HTERT RPE-1 (cell line): ENCODE data around the gene LDLR.
"Not testable (repeated sequence)": the region's sequence is repeated elsewhere in the genome, so short reads cannot be mapped to it uniquely, and the experiment has no call there.

Experiments
- in situ Hi-C: fragments of 300-500 bp; cut with MboI; formaldehyde crosslinking; loops from 4 replicates; pipeline ENCODE4 v1.14.3; 2020; ENCODE audit warnings: low sequenced_read_pairs

The LDLR gene

GRCh38 chr19:11169896-11170678 lies 80.8 kb downstream of the LDLR start:
- in situ Hi-C loops = no loop called here

GRCh38 chr19:11171144-11171543 lies 81.9 kb downstream of the LDLR start:
- in situ Hi-C loops = no loop called here

GRCh38 chr19:11172576-11172975 lies 83.3 kb downstream of the LDLR start:
- in situ Hi-C loops = no loop called here

- in situ Hi-C loops = no loop called here
Observed at GRCh38 chr19:11173516-11174155, 84.4 kb downstream of the LDLR start.

GRCh38 chr19:11174336-11174735 lies 85.1 kb downstream of the LDLR start:
- in situ Hi-C loops = no loop called here

- in situ Hi-C loops = no loop called here
Observed at GRCh38 chr19:11175920-11176319, 86.7 kb downstream of the LDLR start.

GRCh38 chr19:11176466-11177193 lies 87.4 kb downstream of the LDLR start:
- in situ Hi-C loops = no loop called here

GRCh38 chr19:11177592-11177991 lies 88.3 kb downstream of the LDLR start:
- in situ Hi-C loops = no loop called here

GRCh38 chr19:11179145-11179465 lies 89.8 kb downstream of the LDLR start:
- in situ Hi-C loops = not testable (repeated sequence)

- in situ Hi-C loops = no loop called here
Observed at GRCh38 chr19:11179716-11180297, 90.5 kb downstream of the LDLR start.

GRCh38 chr19:11180346-11180745 lies 91.1 kb downstream of the LDLR start:
- in situ Hi-C loops = no loop called here

- in situ Hi-C loops = not testable (repeated sequence)
Observed at GRCh38 chr19:11180975-11181374, 91.7 kb downstream of the LDLR start.

- in situ Hi-C loops = no loop called here
Observed at GRCh38 chr19:11181488-11181887, 92.2 kb downstream of the LDLR start.
